Gastrocnemius medialis (tissue), 4 donors: ENCODE data around the gene RNU6-9. TPM values are rescaled to one million over a fixed set of nuclear protein-coding genes. Genes with fewer than 3 reads are reported as not detected.

ENCODE experiments used
- ATAC-seq, 2 donors: fragments of 150-250 bp; one replicate each; pipeline ENCODE4 v1.9.1; 2016
- DNase-seq, 2 donors: peaks; one replicate each; pipeline ENCODE4 v3.0.0-alpha.2; 2019
- H3K27ac ChIP-seq, 4 donors: fragments of 200-600 bp; sonication (generic); 1 replicate in 1 of 4; 2 replicates in 3 of 4; pipeline ENCODE4 v1.5.1; 2016 to 2018; ENCODE audit warnings: mild to moderate bottlenecking in 2 of 4, moderate library complexity in 1 of 4
- H3K27me3 ChIP-seq, 3 donors: fragments of 200-600 bp; sonication (generic) in 2 of 3; 1 replicate in 1 of 3; 2 replicates in 2 of 3; pipeline versions ENCODE4 v1.5.1 to v1.6.0; 2016 to 2019; ENCODE audit warnings: mild to moderate bottlenecking in 1 of 3, moderate library complexity in 1 of 3
- H3K36me3 ChIP-seq, 2 donors: fragments of 200-600 bp; sonication (generic) in 1 of 2; one replicate each; pipeline ENCODE4 v1.5.1; 2017 to 2018
- H3K4me1 ChIP-seq, 2 donors: fragments of 200-600 bp; sonication (generic) in 1 of 2; one replicate each; pipeline ENCODE4 v1.5.1; 2016 to 2017; ENCODE audit warnings: mild to moderate bottlenecking in 2 of 2
- H3K4me3 ChIP-seq, 4 donors: fragments of 200-600 bp; sonication (generic) in 3 of 4; 1 replicate in 1 of 4; 2 replicates in 3 of 4; pipeline ENCODE4 v1.5.1; 2016 to 2019; ENCODE audit warnings: mild to moderate bottlenecking in 2 of 4
- H3K9me3 ChIP-seq, 3 donors: fragments of 200-600 bp; sonication (generic) in 2 of 3; 1 replicate in 1 of 3; 2 replicates in 2 of 3; pipeline ENCODE4 v1.5.1; 2016 to 2019
- POLR2A ChIP-seq, 2 donors: fragments of 450-650 bp; IDR thresholded peaks; one replicate each; pipeline ENCODE4 v1.6.1; 2017; ENCODE audit warnings: antibody characterized with exemption in 2 of 2, mild to moderate bottlenecking in 2 of 2, moderate library complexity in 2 of 2
- in situ Hi-C, 4 donors: fragments of 200-750 bp; cut with MboI; loops; one replicate each; pipeline versions ENCODE4 v1.15.0 to v1.8.0; 2017; ENCODE audit warnings: low sequenced_read_pairs in 4 of 4
- intact Hi-C: fragments of 100-400 bp; cut with DNase I; formaldehyde crosslinking; loops from one replicate; pipeline ENCODE4 v1.15.1; 2023; ENCODE audit warnings: low total_unique reads
- total RNA-seq, 4 donors: library from RNA; depleted of rRNA; stranded (reverse); fragments of >200 nt; gene quantifications; one replicate each; pipeline versions ENCODE4 v1.1.0 to v1.2.3, GENCODE V29; 2016
- TF ChIP-seq, protein P1 (sequence below), 5 experiments: fragments of 450-650 bp in 3 of 5; fragments of 200-600 bp in 2 of 5; sonication (generic) in 2 of 5; IDR thresholded peaks in 4 of 5; conservative IDR thresholded peaks in 1 of 5; 1 replicate in 4 of 5; 2 replicates in 1 of 5; pipeline ENCODE4 v1.5.1; 2016 to 2019; ENCODE audit warnings: antibody characterized with exemption in 5 of 5, mild to moderate bottlenecking in 3 of 5, moderate library complexity in 3 of 5

RNU6-9 gene
- total RNA-seq, 4 donors from 2014 or later = not detected

- peaks cover 0 to 20% of the 10 kb centered on the region in 2 donors for H3K36me3 ChIP-seq
- in situ Hi-C loops (no loop called here), intact Hi-C loops (no loop called here)
- DNase-seq = no peak
- H3K27ac ChIP-seq = no peak overlapping the region
- no peaks in the 10 kb centered on the region for H3K27me3 ChIP-seq
- no peaks in the 10 kb centered on the region for H3K4me1 ChIP-seq
- H3K4me3 ChIP-seq = no peak overlapping the region
- ATAC-seq = no peak
- no peaks in the 10 kb centered on the region for H3K9me3 ChIP-seq
- TF ChIP-seq POLR2A (IDR thresholded peaks at IDR 0.05) = no peak
- TF ChIP-seq, protein P1, sequence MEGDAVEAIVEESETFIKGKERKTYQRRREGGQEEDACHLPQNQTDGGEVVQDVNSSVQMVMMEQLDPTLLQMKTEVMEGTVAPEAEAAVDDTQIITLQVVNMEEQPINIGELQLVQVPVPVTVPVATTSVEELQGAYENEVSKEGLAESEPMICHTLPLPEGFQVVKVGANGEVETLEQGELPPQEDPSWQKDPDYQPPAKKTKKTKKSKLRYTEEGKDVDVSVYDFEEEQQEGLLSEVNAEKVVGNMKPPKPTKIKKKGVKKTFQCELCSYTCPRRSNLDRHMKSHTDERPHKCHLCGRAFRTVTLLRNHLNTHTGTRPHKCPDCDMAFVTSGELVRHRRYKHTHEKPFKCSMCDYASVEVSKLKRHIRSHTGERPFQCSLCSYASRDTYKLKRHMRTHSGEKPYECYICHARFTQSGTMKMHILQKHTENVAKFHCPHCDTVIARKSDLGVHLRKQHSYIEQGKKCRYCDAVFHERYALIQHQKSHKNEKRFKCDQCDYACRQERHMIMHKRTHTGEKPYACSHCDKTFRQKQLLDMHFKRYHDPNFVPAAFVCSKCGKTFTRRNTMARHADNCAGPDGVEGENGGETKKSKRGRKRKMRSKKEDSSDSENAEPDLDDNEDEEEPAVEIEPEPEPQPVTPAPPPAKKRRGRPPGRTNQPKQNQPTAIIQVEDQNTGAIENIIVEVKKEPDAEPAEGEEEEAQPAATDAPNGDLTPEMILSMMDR (IDR thresholded peaks at IDR 0.05 in 4 of 5, conservative IDR thresholded peaks at IDR 0.05 in 1 of 5) = no peak
Measured at GRCh38 chr19:900302-901111, 7.2 kb downstream of the RNU6-9 start.

- no peak for DNase-seq
- H3K27ac ChIP-seq = no peak overlapping the region
- peaks cover 0 to 20% of the 10 kb centered on the region in 2 donors for H3K36me3 ChIP-seq
- in situ Hi-C loops (no loop called here), intact Hi-C loops (no loop called here)
- no peak overlapping the region for H3K4me3 ChIP-seq
- H3K27me3 ChIP-seq = no peaks in the 10 kb centered on the region
- no peak for ATAC-seq
- no peaks in the 10 kb centered on the region for H3K9me3 ChIP-seq
- no peaks in the 10 kb centered on the region for H3K4me1 ChIP-seq
- no peak for TF ChIP-seq POLR2A (IDR thresholded peaks at IDR 0.05)
- TF ChIP-seq, protein P1 (IDR thresholded peaks at IDR 0.05 in 4 of 5, conservative IDR thresholded peaks at IDR 0.05 in 1 of 5) = no peak
Measured at GRCh38 chr19:901216-902092, 8.2 kb downstream of the RNU6-9 start.

GRCh38 chr19:902093-902370, 8.7 kb downstream of the RNU6-9 start:
- peaks cover 0 to 20% of the 10 kb centered on the region in 2 donors for H3K36me3 ChIP-seq
- H3K4me3 ChIP-seq = no peak overlapping the region
- intact Hi-C loops (no loop called here), in situ Hi-C loops (no loop called here)
- H3K27me3 ChIP-seq = no peaks in the 10 kb centered on the region
- no peaks in the 10 kb centered on the region for H3K4me1 ChIP-seq
- H3K27ac ChIP-seq = no peak overlapping the region
- no peaks in the 10 kb centered on the region for H3K9me3 ChIP-seq
- no peak for TF ChIP-seq POLR2A (IDR thresholded peaks at IDR 0.05)
- TF ChIP-seq, protein P1 (IDR thresholded peaks at IDR 0.05 in 4 of 5, conservative IDR thresholded peaks at IDR 0.05 in 1 of 5) = no peak
- DNase-seq = no peak
- no peak for ATAC-seq

GRCh38 chr19:902446-903226, 9.4 kb downstream of the RNU6-9 start:
- no peaks in the 10 kb centered on the region for H3K4me1 ChIP-seq
- no peak for TF ChIP-seq POLR2A (IDR thresholded peaks at IDR 0.05)
- TF ChIP-seq, protein P1 (IDR thresholded peaks at IDR 0.05 in 4 of 5, conservative IDR thresholded peaks at IDR 0.05 in 1 of 5) = no peak
- no peak overlapping the region for H3K4me3 ChIP-seq
- H3K9me3 ChIP-seq = no peaks in the 10 kb centered on the region
- DNase-seq = no peak
- H3K27me3 ChIP-seq = no peaks in the 10 kb centered on the region
- H3K36me3 ChIP-seq = peaks cover 0 to 20% of the 10 kb centered on the region in 2 donors
- in situ Hi-C loops (no loop called here), intact Hi-C loops (no loop called here)
- no peak for ATAC-seq
- no peak overlapping the region for H3K27ac ChIP-seq
